ENCODE data around the gene TPST2. TPM values are rescaled to one million over a fixed set of nuclear protein-coding genes. Genes with fewer than 3 reads are reported as not detected.

Gene TPST2
- total and polyA plus RNA-seq, 2 experiments from 2014 or later: 31.0 to 36.8 TPM

GRCh38 chr22:26553056-26553752 is 36.7 kb downstream of the TPST2 start:
- H3K4me2 ChIP-seq: no peak overlapping the region
- H3K9me2 ChIP-seq (replicated peaks; ENCODE audit: insufficient read depth): no peaks in the 10 kb centered on the region
- no peak overlapping the region for H2AFZ ChIP-seq
- no peak overlapping the region for H3K27ac ChIP-seq
- no peaks in the 10 kb centered on the region for H4K20me1 ChIP-seq (ENCODE audit: insufficient read depth, poor library complexity, severe bottlenecking)
- TF ChIP-seq EZH2 (IDR thresholded peaks at IDR 0.05; ENCODE audit: borderline replicate concordance) (no peak), EZH2phosphoT487 (IDR thresholded peaks at IDR 0.05; ENCODE audit: low read depth, severe bottlenecking, unreplicated experiment) (no peak), CTCF (IDR thresholded peaks at IDR 0.05; ENCODE audit: poor library complexity) (no peak)
- H3K4me3 ChIP-seq: no peak overlapping the region
- no peaks in the 10 kb centered on the region for H3K4me1 ChIP-seq (ENCODE audit: insufficient read depth)
- no peak for DNase-seq (ENCODE audit: low spot score)
- H3K79me2 ChIP-seq: peaks cover 2% of the 10 kb centered on the region
- WGBS (ENCODE audit: low lambda C conversion rate, missing lambda C conversion rate): 66% methylated on average over 7 of the region's 7 CpGs
- no peaks in the 10 kb centered on the region for H3K27me3 ChIP-seq
- no peaks in the 10 kb centered on the region for H3K9me3 ChIP-seq (ENCODE audit: low read depth)
- no peaks in the 10 kb centered on the region for H3K36me3 ChIP-seq (replicated peaks; ENCODE audit: insufficient read depth, low read depth)

GRCh38 chr22:26552466-26552865 is 37.5 kb downstream of the TPST2 start:
- Histone ChIP-seq H3K27ac (no peak overlapping the region), H3K4me1 (ENCODE audit: insufficient read depth) (no peaks in the 10 kb centered on the region)
- WGBS (ENCODE audit: low lambda C conversion rate, missing lambda C conversion rate): 88% methylated on average over 10 of the region's 10 CpGs

GRCh38 chr22:26551568-26551967 is 38.4 kb downstream of the TPST2 start:
- no peaks in the 10 kb centered on the region for H4K20me1 ChIP-seq (ENCODE audit: insufficient read depth, poor library complexity, severe bottlenecking)
- 87% methylated on average over 2 of the region's 2 CpGs for WGBS (ENCODE audit: low lambda C conversion rate, missing lambda C conversion rate)
- H3K9me2 ChIP-seq (replicated peaks; ENCODE audit: insufficient read depth): no peaks in the 10 kb centered on the region
- H3K79me2 ChIP-seq: peaks cover 2% of the 10 kb centered on the region
- no peak for TF ChIP-seq EZH2phosphoT487 (IDR thresholded peaks at IDR 0.05; ENCODE audit: low read depth, severe bottlenecking, unreplicated experiment)
- no peaks in the 10 kb centered on the region for H3K27me3 ChIP-seq
- no peak overlapping the region for H3K4me3 ChIP-seq
- no peaks in the 10 kb centered on the region for H3K4me1 ChIP-seq (ENCODE audit: insufficient read depth)
- no peak overlapping the region for H2AFZ ChIP-seq
- DNase-seq (ENCODE audit: low spot score): no peak
- no peaks in the 10 kb centered on the region for H3K9me3 ChIP-seq (ENCODE audit: low read depth)
- no peak overlapping the region for H3K27ac ChIP-seq
- H3K4me2 ChIP-seq: no peak overlapping the region
- H3K36me3 ChIP-seq (replicated peaks; ENCODE audit: insufficient read depth, low read depth): no peaks in the 10 kb centered on the region

More at GRCh38 chr22:26552466-26552865, 37.5 kb downstream of the TPST2 start:
- Histone ChIP-seq H3K9me2 (replicated peaks; ENCODE audit: insufficient read depth) (no peaks in the 10 kb centered on the region), H3K27me3 (no peaks in the 10 kb centered on the region), H3K4me2 (no peak overlapping the region), H3K4me3 (no peak overlapping the region), H2AFZ (no peak overlapping the region), H3K79me2 (peaks cover 2% of the 10 kb centered on the region), H3K9me3 (ENCODE audit: low read depth) (no peaks in the 10 kb centered on the region), H4K20me1 (ENCODE audit: insufficient read depth, poor library complexity, severe bottlenecking) (no peaks in the 10 kb centered on the region), H3K36me3 (replicated peaks; ENCODE audit: insufficient read depth, low read depth) (no peaks in the 10 kb centered on the region)
- no peak for TF ChIP-seq EZH2 (IDR thresholded peaks at IDR 0.05; ENCODE audit: borderline replicate concordance)
- no peak for TF ChIP-seq CTCF (IDR thresholded peaks at IDR 0.05; ENCODE audit: poor library complexity)
- no peak for TF ChIP-seq EZH2phosphoT487 (IDR thresholded peaks at IDR 0.05; ENCODE audit: low read depth, severe bottlenecking, unreplicated experiment)
- no peak for DNase-seq (ENCODE audit: low spot score)

- 86% methylated on average over 7 of the region's 8 CpGs for WGBS (ENCODE audit: low lambda C conversion rate, missing lambda C conversion rate)
- H3K9me3 ChIP-seq (ENCODE audit: low read depth): no peaks in the 10 kb centered on the region
- TF ChIP-seq EZH2 (IDR thresholded peaks at IDR 0.05; ENCODE audit: borderline replicate concordance) (no peak), CTCF (IDR thresholded peaks at IDR 0.05; ENCODE audit: poor library complexity) (no peak), EZH2phosphoT487 (IDR thresholded peaks at IDR 0.05; ENCODE audit: low read depth, severe bottlenecking, unreplicated experiment) (no peak)
- H3K4me3 ChIP-seq: no peak overlapping the region
- H3K4me1 ChIP-seq (ENCODE audit: insufficient read depth): no peaks in the 10 kb centered on the region
- no peaks in the 10 kb centered on the region for H3K36me3 ChIP-seq (replicated peaks; ENCODE audit: insufficient read depth, low read depth)
- no peak for DNase-seq (ENCODE audit: low spot score)
- H3K27me3 ChIP-seq: no peaks in the 10 kb centered on the region
- peaks cover 2% of the 10 kb centered on the region for H3K79me2 ChIP-seq
- no peaks in the 10 kb centered on the region for H3K9me2 ChIP-seq (replicated peaks; ENCODE audit: insufficient read depth)
- H3K4me2 ChIP-seq: no peak overlapping the region
- no peak overlapping the region for H2AFZ ChIP-seq
- H3K27ac ChIP-seq: no peak overlapping the region
- no peaks in the 10 kb centered on the region for H4K20me1 ChIP-seq (ENCODE audit: insufficient read depth, poor library complexity, severe bottlenecking)
Measured at GRCh38 chr22:26550498-26551033, 39.4 kb downstream of the TPST2 start.

All from hepatocyte (in vitro differentiated cells).